ENCODE measurements around the gene SART1. TPM values are rescaled to one million over a fixed set of nuclear protein-coding genes. Genes with fewer than 3 reads are reported as not detected.

SART1 gene
- total RNA-seq, 4 donors from 2014 or later, result 21.1 to 56.6 (median 26.1) TPM

- H3K9me3 ChIP-seq, result no peaks in the 10 kb centered on the region
- H3K4me3 ChIP-seq, result no peak overlapping the region
- no peaks in the 10 kb centered on the region for H3K27me3 ChIP-seq
- WGBS, result 66% methylated on average over 4 of the region's 4 CpGs
- no peaks in the 10 kb centered on the region for H3K4me1 ChIP-seq
- no peak for TF ChIP-seq POLR2A (IDR thresholded peaks at IDR 0.05)
- no peak for TF ChIP-seq CTCF (IDR thresholded peaks at IDR 0.05)
- no peak for TF ChIP-seq POLR2AphosphoS5 (IDR thresholded peaks at IDR 0.05)
- TF ChIP-seq EP300 (IDR thresholded peaks at IDR 0.05), result no peak
- H3K27ac ChIP-seq, result no peak overlapping the region
- no peak for DNase-seq (ENCODE audit: low spot score in 2 of 2)
- H3K36me3 ChIP-seq, result no peaks in the 10 kb centered on the region
These were observed 23.8 kb upstream of the SART1 start for GRCh38 chr11:65937766-65938165.

DNA sequence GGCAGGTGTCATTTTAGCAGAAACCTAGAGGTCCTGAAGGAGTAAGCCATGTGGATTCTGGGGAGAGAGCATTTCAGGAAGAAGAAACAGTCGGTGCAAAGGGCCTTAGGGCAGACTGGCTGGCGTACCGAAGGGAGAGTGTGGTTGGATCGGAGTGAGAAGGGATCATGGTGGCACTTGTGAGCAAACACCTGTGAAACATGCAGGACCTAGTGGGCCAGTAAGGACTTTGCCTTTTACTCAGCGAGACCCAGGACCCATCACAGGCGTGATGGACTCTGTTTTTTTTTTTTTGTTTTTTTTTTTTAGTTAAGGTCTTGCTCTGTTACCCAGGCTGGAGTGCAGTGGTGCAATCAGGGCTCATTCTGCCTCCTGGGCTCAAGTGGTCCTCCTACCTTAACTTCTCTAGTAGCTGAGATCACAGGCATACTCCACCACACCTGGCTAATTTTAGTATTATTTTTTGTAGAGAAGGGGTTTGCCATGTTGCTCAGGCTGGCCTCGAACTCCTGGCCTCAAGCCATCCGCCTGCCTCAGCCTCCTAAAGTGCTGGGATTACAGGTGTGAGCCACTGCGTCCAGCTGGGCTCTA is 19.7 kb upstream of the SART1 start:
- 70% methylated on average over 9 of the region's 9 CpGs for WGBS
- no peak overlapping the region for H3K27ac ChIP-seq

DNA sequence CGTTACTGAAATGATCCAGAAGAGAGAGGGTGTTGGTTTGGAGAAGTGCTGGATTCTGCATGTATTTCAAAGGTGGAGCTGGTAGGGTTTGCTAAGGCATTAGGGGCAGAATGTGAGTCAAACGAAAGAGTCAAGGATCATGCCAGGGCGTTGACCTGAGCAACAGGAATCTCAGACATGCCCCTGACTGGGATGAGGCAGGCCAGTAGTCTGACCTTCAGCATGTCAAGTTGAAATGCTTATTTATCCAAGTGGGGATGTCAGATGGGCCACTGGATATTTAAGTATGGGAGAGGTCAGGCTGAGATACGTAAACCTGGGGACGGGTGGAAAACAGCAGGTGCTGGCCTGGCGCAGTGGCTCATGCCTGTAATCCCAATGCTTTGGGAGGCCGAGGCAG is 19.0 kb upstream of the SART1 start:
- TF ChIP-seq CTCF (IDR thresholded peaks at IDR 0.05) (no peak), EP300 (IDR thresholded peaks at IDR 0.05) (no peak), POLR2A (IDR thresholded peaks at IDR 0.05) (no peak), POLR2AphosphoS5 (IDR thresholded peaks at IDR 0.05) (no peak)

More for the DNA sequence above, 19.7 kb upstream of the SART1 start:
- Histone ChIP-seq H3K9me3 (no peaks in the 10 kb centered on the region), H3K4me3 (no peak overlapping the region), H3K27me3 (no peaks in the 10 kb centered on the region), H3K36me3 (no peaks in the 10 kb centered on the region), H3K4me1 (no peaks in the 10 kb centered on the region)
- no peak for TF ChIP-seq POLR2AphosphoS5 (IDR thresholded peaks at IDR 0.05)
- no peak for TF ChIP-seq EP300 (IDR thresholded peaks at IDR 0.05)
- no peak for TF ChIP-seq POLR2A (IDR thresholded peaks at IDR 0.05)
- no peak for TF ChIP-seq CTCF (IDR thresholded peaks at IDR 0.05)
- DNase-seq (ENCODE audit: low spot score in 2 of 2), result no peak

GRCh38 chr11:65944191-65944590 is 17.3 kb upstream of the SART1 start:
- H3K27me3 ChIP-seq, result no peaks in the 10 kb centered on the region
- no peak for DNase-seq (ENCODE audit: low spot score in 2 of 2)
- TF ChIP-seq CTCF (IDR thresholded peaks at IDR 0.05) (no peak), POLR2AphosphoS5 (IDR thresholded peaks at IDR 0.05) (no peak), EP300 (IDR thresholded peaks at IDR 0.05) (no peak), POLR2A (IDR thresholded peaks at IDR 0.05) (no peak)
- no peak overlapping the region for H3K27ac ChIP-seq
- no peaks in the 10 kb centered on the region for H3K9me3 ChIP-seq
- H3K36me3 ChIP-seq, result no peaks in the 10 kb centered on the region
- no peak overlapping the region for H3K4me3 ChIP-seq
- 90% methylated on average over 8 of the region's 8 CpGs for WGBS
- no peaks in the 10 kb centered on the region for H3K4me1 ChIP-seq

More for the DNA sequence above, 19.0 kb upstream of the SART1 start:
- Histone ChIP-seq H3K36me3 (no peaks in the 10 kb centered on the region), H3K9me3 (no peaks in the 10 kb centered on the region), H3K27me3 (no peaks in the 10 kb centered on the region), H3K4me3 (no peak overlapping the region), H3K27ac (no peak overlapping the region), H3K4me1 (no peaks in the 10 kb centered on the region)
- no peak for DNase-seq (ENCODE audit: low spot score in 2 of 2)
- WGBS, result 88% methylated on average over 7 of the region's 7 CpGs

- no peak for TF ChIP-seq CTCF (IDR thresholded peaks at IDR 0.05)
- no peak for TF ChIP-seq POLR2A (IDR thresholded peaks at IDR 0.05)
- TF ChIP-seq POLR2AphosphoS5 (IDR thresholded peaks at IDR 0.05), result no peak
- TF ChIP-seq EP300 (IDR thresholded peaks at IDR 0.05), result no peak
- no peak for DNase-seq (ENCODE audit: low spot score in 2 of 2)
- Histone ChIP-seq H3K36me3 (no peaks in the 10 kb centered on the region), H3K27me3 (no peaks in the 10 kb centered on the region), H3K4me3 (no peak overlapping the region), H3K27ac (no peak overlapping the region), H3K9me3 (no peaks in the 10 kb centered on the region), H3K4me1 (no peaks in the 10 kb centered on the region)
- WGBS, result 83% methylated on average over 5 of the region's 8 CpGs
These were observed 16.8 kb upstream of the SART1 start for GRCh38 chr11:65944767-65945166.

Data from suprapubic skin (tissue), 4 donors.